ENCODE data around the gene ART4. TPM values are rescaled to one million over a fixed set of nuclear protein-coding genes. Genes with fewer than 3 reads are reported as not detected.

Gene ART4
- total RNA-seq, 2 donors from 2014 or later, result not detected

GRCh38 chr12:14871886-14872285 is 28.6 kb upstream of the ART4 start:
- Mint-ChIP-seq H3K9me3 (peaks cover 4% of the 10 kb centered on the region), H3K27me3 (peaks cover 7% of the 10 kb centered on the region), H3K27ac (no peak overlapping the region), H3K4me1 (no peaks in the 10 kb centered on the region), H3K36me3 (ENCODE audit: low read depth) (no peaks in the 10 kb centered on the region), H3K4me3 (no peak overlapping the region)
- no peak for ATAC-seq (replicated peaks)

GRCh38 chr12:14871247-14871646 is 27.9 kb upstream of the ART4 start:
- no peak overlapping the region for H3K4me3 Mint-ChIP-seq
- H3K9me3 Mint-ChIP-seq, result peaks cover 4% of the 10 kb centered on the region
- no peaks in the 10 kb centered on the region for H3K4me1 Mint-ChIP-seq
- H3K27me3 Mint-ChIP-seq, result peaks cover 7% of the 10 kb centered on the region
- H3K36me3 Mint-ChIP-seq (ENCODE audit: low read depth), result no peaks in the 10 kb centered on the region
- ATAC-seq (replicated peaks), result no peak
- no peak overlapping the region for H3K27ac Mint-ChIP-seq

GRCh38 chr12:14868916-14869506 is 25.7 kb upstream of the ART4 start:
- Mint-ChIP-seq H3K36me3 (ENCODE audit: low read depth) (no peaks in the 10 kb centered on the region), H3K27me3 (peaks cover 7% of the 10 kb centered on the region), H3K27ac (no peak overlapping the region), H3K4me1 (no peaks in the 10 kb centered on the region), H3K9me3 (peaks cover 4% of the 10 kb centered on the region), H3K4me3 (no peak overlapping the region)
- ATAC-seq (replicated peaks), result no peak

GRCh38 chr12:14860490-14860889 is 17.2 kb upstream of the ART4 start:
- H3K4me1 Mint-ChIP-seq, result no peaks in the 10 kb centered on the region
- H3K27ac Mint-ChIP-seq, result no peak overlapping the region
- no peak for ATAC-seq (replicated peaks)
- no peaks in the 10 kb centered on the region for H3K9me3 Mint-ChIP-seq
- H3K4me3 Mint-ChIP-seq, result no peak overlapping the region
- H3K36me3 Mint-ChIP-seq (ENCODE audit: low read depth), result no peaks in the 10 kb centered on the region
- no peaks in the 10 kb centered on the region for H3K27me3 Mint-ChIP-seq

GRCh38 chr12:14858513-14858912 is 15.2 kb upstream of the ART4 start:
- H3K9me3 Mint-ChIP-seq, result no peaks in the 10 kb centered on the region
- no peaks in the 10 kb centered on the region for H3K27me3 Mint-ChIP-seq
- H3K36me3 Mint-ChIP-seq (ENCODE audit: low read depth), result no peaks in the 10 kb centered on the region
- no peak for ATAC-seq (replicated peaks)
- no peak overlapping the region for H3K27ac Mint-ChIP-seq
- H3K4me3 Mint-ChIP-seq, result no peak overlapping the region
- no peaks in the 10 kb centered on the region for H3K4me1 Mint-ChIP-seq

GRCh38 chr12:14854586-14855183 is 11.4 kb upstream of the ART4 start:
- no peak for ATAC-seq (replicated peaks)
- Mint-ChIP-seq H3K36me3 (ENCODE audit: low read depth) (no peaks in the 10 kb centered on the region), H3K4me3 (no peak overlapping the region), H3K27me3 (no peaks in the 10 kb centered on the region), H3K27ac (no peak overlapping the region), H3K4me1 (no peaks in the 10 kb centered on the region), H3K9me3 (no peaks in the 10 kb centered on the region)

GRCh38 chr12:14853961-14854360 is 10.6 kb upstream of the ART4 start:
- Mint-ChIP-seq H3K4me1 (no peaks in the 10 kb centered on the region), H3K36me3 (ENCODE audit: low read depth) (no peaks in the 10 kb centered on the region)
- ATAC-seq (replicated peaks), result no peak

GRCh38 chr12:14852880-14853279 is 9.6 kb upstream of the ART4 start:
- Mint-ChIP-seq H3K27me3 (no peaks in the 10 kb centered on the region), H3K4me3 (no peak overlapping the region), H3K9me3 (no peaks in the 10 kb centered on the region), H3K4me1 (no peaks in the 10 kb centered on the region), H3K27ac (peak overlapping the region; percentile 23), H3K36me3 (ENCODE audit: low read depth) (no peaks in the 10 kb centered on the region)
- ATAC-seq (replicated peaks), result no peak

More at GRCh38 chr12:14853961-14854360, 10.6 kb upstream of the ART4 start:
- H3K9me3 Mint-ChIP-seq, result no peaks in the 10 kb centered on the region
- H3K27ac Mint-ChIP-seq, result no peak overlapping the region
- H3K27me3 Mint-ChIP-seq, result no peaks in the 10 kb centered on the region
- no peak overlapping the region for H3K4me3 Mint-ChIP-seq

- ATAC-seq (replicated peaks), result no peak
- Mint-ChIP-seq H3K4me1 (no peaks in the 10 kb centered on the region), H3K36me3 (ENCODE audit: low read depth) (no peaks in the 10 kb centered on the region), H3K9me3 (no peaks in the 10 kb centered on the region), H3K4me3 (no peak overlapping the region), H3K27ac (no peak overlapping the region), H3K27me3 (no peaks in the 10 kb centered on the region)
These were observed 7.8 kb upstream of the ART4 start for GRCh38 chr12:14850929-14851663.

- Mint-ChIP-seq H3K4me3 (no peak overlapping the region), H3K9me3 (no peaks in the 10 kb centered on the region), H3K27me3 (no peaks in the 10 kb centered on the region), H3K4me1 (peaks cover 5% of the 10 kb centered on the region), H3K27ac (no peak overlapping the region), H3K36me3 (ENCODE audit: low read depth) (no peaks in the 10 kb centered on the region)
- no peak for ATAC-seq (replicated peaks)
These were observed 6.3 kb upstream of the ART4 start for GRCh38 chr12:14849661-14850060.

GRCh38 chr12:14846876-14847580 is 3.7 kb upstream of the ART4 start:
- Mint-ChIP-seq H3K4me1 (peaks cover 5% of the 10 kb centered on the region), H3K27ac (no peak overlapping the region), H3K36me3 (ENCODE audit: low read depth) (no peaks in the 10 kb centered on the region), H3K9me3 (no peaks in the 10 kb centered on the region), H3K4me3 (no peak overlapping the region), H3K27me3 (no peaks in the 10 kb centered on the region)
- no peak for ATAC-seq (replicated peaks)

- no peak for ATAC-seq (replicated peaks)
These were observed 2.8 kb upstream of the ART4 start for GRCh38 chr12:14846042-14846587.

GRCh38 chr12:14845350-14845750 is 2.0 kb upstream of the ART4 start:
- H3K4me3 Mint-ChIP-seq, result peak overlapping the region; percentile 2
- no peaks in the 10 kb centered on the region for H3K27me3 Mint-ChIP-seq

More at GRCh38 chr12:14846042-14846587, 2.8 kb upstream of the ART4 start:
- no peak overlapping the region for H3K27ac Mint-ChIP-seq
- no peak overlapping the region for H3K4me3 Mint-ChIP-seq
- peaks cover 5% of the 10 kb centered on the region for H3K4me1 Mint-ChIP-seq
- H3K27me3 Mint-ChIP-seq, result no peaks in the 10 kb centered on the region
- H3K9me3 Mint-ChIP-seq, result no peaks in the 10 kb centered on the region
- no peaks in the 10 kb centered on the region for H3K36me3 Mint-ChIP-seq (ENCODE audit: low read depth)

GRCh38 chr12:14844401-14844800 is 1.1 kb upstream of the ART4 start:
- Mint-ChIP-seq H3K4me1 (peaks cover 5% of the 10 kb centered on the region), H3K9me3 (no peaks in the 10 kb centered on the region), H3K4me3 (no peak overlapping the region), H3K36me3 (ENCODE audit: low read depth) (no peaks in the 10 kb centered on the region), H3K27me3 (peaks cover 8% of the 10 kb centered on the region), H3K27ac (no peak overlapping the region)
- ATAC-seq (replicated peaks), result no peak

More at GRCh38 chr12:14845350-14845750, 2.0 kb upstream of the ART4 start:
- Mint-ChIP-seq H3K36me3 (ENCODE audit: low read depth) (no peaks in the 10 kb centered on the region), H3K9me3 (no peaks in the 10 kb centered on the region), H3K27ac (peak overlapping the region; percentile 29), H3K4me1 (peaks cover 5% of the 10 kb centered on the region)
- ATAC-seq (replicated peaks), result peak; percentile 60

All from activated T-helper 17 cell treated with anti-CD3 and anti-CD28 coated beads, Interleukin-2, amount 50 U/mL, for 72 hours (primary cell).